ENCODE measurements around the gene RALB.

DNA sequence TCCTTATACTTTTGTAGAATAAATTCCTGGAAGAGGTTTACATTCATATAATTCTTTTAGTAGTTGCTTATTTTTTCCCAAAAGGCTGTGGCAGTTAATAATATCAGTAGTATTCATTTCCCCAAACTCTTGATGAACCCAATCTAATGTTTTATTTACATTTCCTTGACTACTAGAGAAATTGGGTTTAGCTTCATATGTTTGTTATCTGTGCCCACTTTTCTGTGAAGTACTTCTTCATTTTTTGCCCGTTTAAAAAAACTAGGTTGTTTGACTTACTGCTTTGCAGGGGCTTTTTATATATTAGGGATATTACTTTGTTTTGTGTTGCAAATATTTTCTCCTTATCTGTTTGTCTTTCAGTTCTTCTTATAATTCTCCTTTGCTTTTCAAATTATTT, 17.2 kb downstream of the RALB start:
- TF ChIP-seq, protein P1, sequence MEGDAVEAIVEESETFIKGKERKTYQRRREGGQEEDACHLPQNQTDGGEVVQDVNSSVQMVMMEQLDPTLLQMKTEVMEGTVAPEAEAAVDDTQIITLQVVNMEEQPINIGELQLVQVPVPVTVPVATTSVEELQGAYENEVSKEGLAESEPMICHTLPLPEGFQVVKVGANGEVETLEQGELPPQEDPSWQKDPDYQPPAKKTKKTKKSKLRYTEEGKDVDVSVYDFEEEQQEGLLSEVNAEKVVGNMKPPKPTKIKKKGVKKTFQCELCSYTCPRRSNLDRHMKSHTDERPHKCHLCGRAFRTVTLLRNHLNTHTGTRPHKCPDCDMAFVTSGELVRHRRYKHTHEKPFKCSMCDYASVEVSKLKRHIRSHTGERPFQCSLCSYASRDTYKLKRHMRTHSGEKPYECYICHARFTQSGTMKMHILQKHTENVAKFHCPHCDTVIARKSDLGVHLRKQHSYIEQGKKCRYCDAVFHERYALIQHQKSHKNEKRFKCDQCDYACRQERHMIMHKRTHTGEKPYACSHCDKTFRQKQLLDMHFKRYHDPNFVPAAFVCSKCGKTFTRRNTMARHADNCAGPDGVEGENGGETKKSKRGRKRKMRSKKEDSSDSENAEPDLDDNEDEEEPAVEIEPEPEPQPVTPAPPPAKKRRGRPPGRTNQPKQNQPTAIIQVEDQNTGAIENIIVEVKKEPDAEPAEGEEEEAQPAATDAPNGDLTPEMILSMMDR (optimal IDR thresholded peaks at IDR 0.05 in 1 of 3, IDR thresholded peaks at IDR 0.05 in 1 of 3, conservative IDR thresholded peaks at IDR 0.05 in 1 of 3; ENCODE audit: extremely low read depth in 1 of 3, insufficient read depth in 2 of 3, low read length in 3 of 3): no peak
- no peak for TF ChIP-seq EZH2 (IDR thresholded peaks at IDR 0.05; ENCODE audit: low read length)
